PC-3 (cell line): ENCODE results near the gene MLLT3. TPM values are rescaled to one million over a fixed set of nuclear protein-coding genes. Genes with fewer than 3 reads are reported as not detected.

Experiments used
- ATAC-seq: fragments of 200-7000 bp; cut with Tn5 transposase; 2 replicates; pipeline ENCODE4 v1.9.1; 2020; ENCODE audit warnings: mild to moderate bottlenecking, moderate library complexity
- BruUV-seq: library from RNA; stranded (reverse); fragments of 400-500 nt; replicated peaks from 2 replicates; lab custom pipeline; 2021; lab: Mats Ljungman, UMichigan
- CTCF ChIA-PET: fragments of 300-600 bp; sonication (Branson Sonifier 250); formaldehyde crosslinking; loops from one replicate; lab custom pipeline; 2022; ENCODE audit warnings: antibody characterized with exemption; lab: Charles Lee
- POLR2A ChIA-PET: fragments of 300-600 bp; sonication (Branson Sonifier 250); formaldehyde crosslinking; loops from one replicate; lab custom pipeline; 2022; ENCODE audit warnings: antibody characterized with exemption; ENCODE audit not compliant: unreplicated experiment; lab: Charles Lee
- DNase-seq: peaks from one replicate; pipeline ENCODE4 v3.0.0-alpha.2; 2015
- H2AFZ ChIP-seq: fragments of 300-600 bp; sonication (generic); 2 replicates; pipeline ENCODE4 v1.6.0; 2016; ENCODE audit warnings: antibody characterized with exemption, low read length
- H3F3A ChIP-seq: fragments of 300-600 bp; sonication (generic); one replicate; pipeline ENCODE4 v1.6.0; 2017; ENCODE audit warnings: antibody characterized with exemption, low read length, control low read depth, mild to moderate bottlenecking; ENCODE audit not compliant: unreplicated experiment
- H3K27ac ChIP-seq: fragments of 300-600 bp; sonication (generic); 2 replicates; pipeline ENCODE4 v1.5.1; 2016; ENCODE audit warnings: mild to moderate bottlenecking, low read length
- H3K27me3 ChIP-seq: fragments of 300-600 bp; sonication (generic); 2 replicates; pipeline ENCODE4 v1.6.1; 2016; ENCODE audit warnings: low read length, mixed read lengths
- H3K36me3 ChIP-seq: fragments of 300-600 bp; sonication (generic); 2 replicates; pipeline ENCODE4 v1.6.1; 2016; ENCODE audit warnings: low read depth, mixed run types, low read length, mixed read lengths
- H3K4me1 ChIP-seq: fragments of 300-600 bp; sonication (generic); 2 replicates; pipeline ENCODE4 v1.5.1; 2016; ENCODE audit warnings: low read length; ENCODE audit not compliant: insufficient read depth
- H3K4me2 ChIP-seq: fragments of 300-600 bp; sonication (generic); 2 replicates; pipeline ENCODE4 v1.6.0; 2016; ENCODE audit warnings: low read length
- H3K4me3 ChIP-seq: fragments of 300-600 bp; sonication (generic); 2 replicates; pipeline ENCODE4 v1.5.1; 2016; ENCODE audit warnings: mild to moderate bottlenecking, low read length, mixed read lengths
- H3K79me2 ChIP-seq: fragments of 300-600 bp; sonication (generic); 2 replicates; pipeline ENCODE4 v1.6.1; 2017; ENCODE audit warnings: low read length, mixed read lengths
- H3K9ac ChIP-seq: fragments of 300-600 bp; sonication (generic); 2 replicates; pipeline ENCODE4 v1.6.0; 2016; ENCODE audit warnings: mild to moderate bottlenecking, low read length
- H3K9me2 ChIP-seq: fragments of 300-600 bp; sonication (generic); replicated peaks from 2 replicates; pipeline ENCODE4 v1.6.1; 2016; ENCODE audit warnings: mixed run types, low read length, mixed read lengths
- H3K9me3 ChIP-seq: fragments of 300-600 bp; sonication (generic); 2 replicates; pipeline ENCODE4 v1.6.1; 2016; ENCODE audit warnings: low read length, mixed read lengths
- H4K20me1 ChIP-seq: fragments of 300-600 bp; sonication (generic); 2 replicates; pipeline ENCODE4 v1.6.1; 2016; ENCODE audit warnings: low read length, mixed read lengths
- CTCF ChIP-seq: fragments of 300-600 bp; sonication (generic); conservative IDR thresholded peaks from 2 replicates; pipeline ENCODE4 v1.5.1; 2017; ENCODE audit warnings: antibody characterized with exemption, low read depth, mild to moderate bottlenecking, low read length
- EZH2 ChIP-seq: fragments of 300-600 bp; sonication (generic); IDR thresholded peaks from one replicate; pipeline ENCODE4 v1.6.1; 2017; ENCODE audit warnings: antibody characterized with exemption, mild to moderate bottlenecking, low read length; ENCODE audit not compliant: unreplicated experiment
- EZH2phosphoT487 ChIP-seq: fragments of 300-600 bp; sonication (generic); IDR thresholded peaks from 2 replicates; pipeline ENCODE4 v1.6.1; 2018; ENCODE audit warnings: mild to moderate bottlenecking, antibody characterized with exemption, low read length, borderline replicate concordance
- intact Hi-C: fragments of 100-400 bp; cut with micrococcal nuclease; formaldehyde crosslinking; loops from 2 replicates; pipeline ENCODE4 v1.9.0; 2023
- total RNA-seq: library from RNA; depleted of rRNA; stranded (reverse); fragments of >200 nt; gene quantifications from 2 replicates; pipeline ENCODE4 v1.2.3, GENCODE V29; 2014

Gene MLLT3
- total RNA-seq, 1 experiment from 2014 or later: 7.1 TPM

GRCh38 chr9:20396509-20396908 lies 225.8 kb downstream of the MLLT3 start:
- ChIA-PET POLR2A (no interaction called here), CTCF (no interaction called here)
- DNase-seq: no peak
- TF ChIP-seq CTCF (no peak), EZH2 (no peak), EZH2phosphoT487 (no peak)
- no peak overlapping the region for H3K4me3 ChIP-seq
- H4K20me1 ChIP-seq: no peaks in the 10 kb centered on the region
- BruUV-seq: no TSS peak
- no peak overlapping the region for H2AFZ ChIP-seq
- intact Hi-C loops: no loop called here
- no peak overlapping the region for H3K9ac ChIP-seq
- no peak overlapping the region for H3K4me2 ChIP-seq
- H3F3A ChIP-seq: no peaks in the 10 kb centered on the region
- no peaks in the 10 kb centered on the region for H3K9me2 ChIP-seq
- H3K27me3 ChIP-seq: no peaks in the 10 kb centered on the region
- no peak for ATAC-seq
- H3K79me2 ChIP-seq: no peaks in the 10 kb centered on the region
- no peak overlapping the region for H3K27ac ChIP-seq
- no peaks in the 10 kb centered on the region for H3K4me1 ChIP-seq
- H3K9me3 ChIP-seq: no peaks in the 10 kb centered on the region
- H3K36me3 ChIP-seq: no peaks in the 10 kb centered on the region

- Histone ChIP-seq H3K4me2 (no peak overlapping the region), H3K79me2 (no peaks in the 10 kb centered on the region), H3K36me3 (no peaks in the 10 kb centered on the region), H3K4me3 (no peak overlapping the region), H2AFZ (no peak overlapping the region), H3K9me2 (no peaks in the 10 kb centered on the region), H3K27me3 (no peaks in the 10 kb centered on the region), H3K4me1 (no peaks in the 10 kb centered on the region), H3K9ac (no peak overlapping the region), H3F3A (no peaks in the 10 kb centered on the region), H3K27ac (no peak overlapping the region), H3K9me3 (no peaks in the 10 kb centered on the region), H4K20me1 (no peaks in the 10 kb centered on the region)
- no TSS peak for BruUV-seq
- TF ChIP-seq EZH2phosphoT487 (no peak), CTCF (no peak), EZH2 (no peak)
- ChIA-PET POLR2A (no interaction called here), CTCF (no interaction called here)
- ATAC-seq (no peak), DNase-seq (no peak)
- intact Hi-C loops: no loop called here
Measured at GRCh38 chr9:20395651-20396050, 226.6 kb downstream of the MLLT3 start.

GRCh38 chr9:20394969-20395368 lies 227.3 kb downstream of the MLLT3 start:
- intact Hi-C loops: no loop called here
- Histone ChIP-seq H3K4me1 (no peaks in the 10 kb centered on the region), H3K79me2 (no peaks in the 10 kb centered on the region), H3K27me3 (no peaks in the 10 kb centered on the region), H3K9ac (no peak overlapping the region), H3K9me2 (no peaks in the 10 kb centered on the region), H3F3A (no peaks in the 10 kb centered on the region), H3K4me2 (no peak overlapping the region), H3K36me3 (no peaks in the 10 kb centered on the region), H2AFZ (no peak overlapping the region), H3K4me3 (no peak overlapping the region), H3K27ac (no peak overlapping the region), H4K20me1 (no peaks in the 10 kb centered on the region), H3K9me3 (no peaks in the 10 kb centered on the region)
- BruUV-seq: no TSS peak
- TF ChIP-seq EZH2phosphoT487 (no peak), CTCF (no peak), EZH2 (no peak)
- POLR2A ChIA-PET: no interaction called here
- no peak for ATAC-seq
- no peak for DNase-seq
- CTCF ChIA-PET: no interaction called here
